GM18508 (cell line): Measurements from ENCODE around the gene ZFAND2A.

Source experiments
- ATAC-seq: cut with Tn5 transposase; IDR thresholded peaks from one replicate; pipeline ENCODE4 v1.9.1; 2021; ENCODE audit warnings: moderate number of reproducible peaks; ENCODE audit not compliant: insufficient read depth, unreplicated experiment

ZFAND2A gene

GRCh38 chr7:1111156-1111555 lies 48.8 kb downstream of the ZFAND2A start:
- ATAC-seq, result no peak

DNA sequence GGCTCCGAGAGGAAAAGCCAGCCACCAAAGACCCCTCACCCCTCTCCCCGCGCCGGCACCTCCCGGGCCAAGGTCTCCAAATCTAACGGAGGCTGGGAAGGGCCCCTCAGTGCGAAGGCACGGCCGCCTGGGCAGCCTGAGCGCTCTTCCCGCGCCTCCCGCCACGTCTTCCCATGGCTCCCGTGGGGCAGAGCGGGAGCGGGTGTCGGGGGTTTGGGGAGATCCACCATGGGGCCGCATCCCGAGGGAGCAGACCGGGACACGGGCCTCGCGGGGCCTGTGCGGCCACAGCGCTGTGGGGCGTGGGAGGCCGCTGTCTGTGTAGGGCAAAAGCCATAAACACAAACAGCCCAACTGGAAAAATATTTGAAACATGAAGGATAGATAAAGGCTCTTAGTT lies 49.6 kb downstream of the ZFAND2A start:
- ATAC-seq, result no peak

DNA sequence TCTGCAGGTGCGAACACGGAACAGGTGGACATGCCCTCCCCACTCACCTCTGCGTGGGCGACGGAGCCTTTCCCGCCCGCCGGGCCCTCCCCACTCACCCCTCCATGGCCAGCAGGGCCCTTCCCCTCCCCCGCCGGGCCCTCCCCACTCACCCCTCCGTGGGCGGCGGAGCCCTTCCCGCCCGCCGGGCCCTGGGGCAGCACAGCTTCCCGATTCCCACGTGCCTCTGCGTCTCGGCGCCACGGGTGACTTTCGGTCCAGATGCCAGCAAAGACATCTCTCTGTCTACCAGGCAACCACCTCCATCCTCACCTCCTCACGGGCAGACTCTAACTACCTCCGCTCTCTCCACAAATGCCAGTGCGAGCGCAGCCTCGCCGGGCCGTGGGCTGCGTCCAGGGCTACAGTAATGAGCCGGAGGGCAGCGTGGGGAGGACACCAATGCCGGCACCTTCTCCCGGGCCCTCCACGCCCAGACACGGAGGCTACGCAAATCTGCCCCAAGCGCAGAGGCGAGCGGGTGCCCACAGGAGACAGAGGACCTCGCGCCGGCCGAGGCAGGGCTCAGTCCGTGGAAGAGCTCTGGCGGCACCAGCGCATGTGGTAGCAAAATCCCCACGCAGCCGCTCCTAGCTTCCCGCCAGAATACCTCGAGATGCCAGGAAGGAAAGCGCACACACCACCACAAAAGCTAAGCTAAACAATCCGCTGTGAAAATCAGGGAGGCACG lies 50.2 kb downstream of the ZFAND2A start:
- no peak for ATAC-seq

- no peak for ATAC-seq
Measured at GRCh38 chr7:1108264-1108920, 51.6 kb downstream of the ZFAND2A start.

DNA sequence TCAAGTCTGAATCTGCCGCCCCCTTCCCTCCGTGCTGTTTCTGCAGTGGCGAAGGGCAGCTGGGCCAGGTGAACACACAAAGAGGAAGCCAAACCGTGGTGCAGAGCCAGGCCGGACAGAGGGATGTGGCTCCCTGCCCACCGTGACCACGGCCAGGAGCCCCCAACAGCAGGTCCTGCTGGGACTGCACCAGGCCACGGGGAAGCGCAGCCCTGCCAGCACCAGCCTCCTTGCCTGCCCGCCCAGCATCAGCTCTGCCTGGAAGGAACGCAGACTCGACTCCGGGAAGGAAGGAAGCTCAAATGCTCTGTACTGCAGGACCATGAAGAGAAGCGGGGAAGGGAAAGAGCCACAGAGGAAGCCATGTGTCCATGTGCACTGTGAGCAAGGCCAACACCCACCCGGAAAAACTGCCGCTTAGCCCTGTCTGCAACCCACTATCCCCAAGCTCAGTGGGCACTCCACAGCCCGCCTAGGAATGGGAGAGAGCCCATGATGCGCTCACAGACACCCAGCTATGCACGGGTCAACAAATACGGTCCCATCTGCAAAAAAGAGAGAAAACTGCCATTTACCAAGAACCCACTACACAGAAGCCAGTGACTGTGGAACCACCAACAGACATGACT lies 53.1 kb downstream of the ZFAND2A start:
- no peak for ATAC-seq

DNA sequence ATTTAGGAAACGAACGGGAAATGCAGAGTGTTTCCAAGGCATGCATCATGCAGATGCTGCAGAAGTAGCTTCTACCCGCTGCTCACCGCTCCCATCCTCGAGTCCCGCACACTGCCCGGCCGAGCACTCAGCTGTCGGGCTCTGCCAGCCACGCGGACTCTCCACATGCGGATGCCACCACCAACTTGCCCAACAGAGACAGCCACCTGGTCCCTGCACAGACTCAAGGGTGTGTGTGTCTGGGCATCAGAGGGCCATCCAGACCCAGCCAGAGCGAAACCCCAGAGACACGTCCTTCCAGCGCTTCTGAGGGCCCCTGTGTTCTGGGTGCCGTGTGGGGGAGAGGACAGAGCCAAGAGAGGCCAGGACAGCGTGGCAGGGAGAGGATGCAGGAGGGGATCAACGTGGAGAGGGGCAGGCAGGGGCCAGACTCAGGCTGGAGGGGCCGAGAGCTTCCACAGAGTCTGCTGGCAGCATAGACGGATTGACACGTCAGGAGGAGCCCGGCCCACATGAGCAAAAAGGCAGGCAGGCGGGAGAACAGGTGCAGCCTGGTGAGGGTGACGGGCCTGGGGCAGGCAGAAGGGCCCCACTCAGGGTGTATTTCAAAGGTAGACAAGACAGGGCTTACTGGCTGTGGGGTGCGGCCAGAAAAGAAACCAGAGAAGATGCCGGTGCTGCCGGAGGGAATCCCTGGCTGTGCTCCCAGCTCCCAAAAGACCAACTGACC lies 53.8 kb downstream of the ZFAND2A start:
- no peak for ATAC-seq

GRCh38 chr7:1105189-1105588 lies 54.8 kb downstream of the ZFAND2A start:
- ATAC-seq, result no peak

DNA sequence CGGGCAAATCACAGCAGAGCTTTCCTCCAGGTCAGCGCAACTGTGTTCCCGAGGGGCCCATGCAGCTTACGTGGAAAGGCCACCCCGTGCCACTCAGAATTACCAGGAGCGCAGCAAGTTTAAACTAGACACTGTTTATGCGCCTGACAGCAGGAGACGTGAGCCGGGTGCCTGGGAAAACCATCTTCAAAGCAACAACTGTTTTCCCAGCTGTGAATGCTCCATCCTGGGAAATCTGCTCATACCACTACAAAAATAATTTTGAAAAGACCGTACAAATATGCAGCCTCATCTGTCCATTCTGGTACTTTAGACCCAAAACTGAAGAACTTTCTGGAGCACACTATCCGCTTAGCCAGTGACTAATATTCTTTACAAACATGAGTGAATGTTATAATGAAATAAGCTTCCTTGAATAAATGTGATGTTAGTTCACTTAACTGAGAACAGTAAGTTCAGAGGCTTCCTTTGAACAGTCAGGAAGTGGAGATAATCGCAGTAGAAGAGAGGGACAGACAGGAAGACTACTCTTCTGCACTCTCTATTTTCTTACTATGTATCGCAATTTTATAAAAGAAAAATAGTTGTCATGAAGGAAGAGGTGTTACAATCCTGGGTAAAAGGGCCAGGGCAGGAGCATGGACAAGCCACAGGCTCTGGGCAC lies 55.3 kb downstream of the ZFAND2A start:
- ATAC-seq, result no peak

GRCh38 chr7:1103789-1104515 lies 56.0 kb downstream of the ZFAND2A start:
- no peak for ATAC-seq

DNA sequence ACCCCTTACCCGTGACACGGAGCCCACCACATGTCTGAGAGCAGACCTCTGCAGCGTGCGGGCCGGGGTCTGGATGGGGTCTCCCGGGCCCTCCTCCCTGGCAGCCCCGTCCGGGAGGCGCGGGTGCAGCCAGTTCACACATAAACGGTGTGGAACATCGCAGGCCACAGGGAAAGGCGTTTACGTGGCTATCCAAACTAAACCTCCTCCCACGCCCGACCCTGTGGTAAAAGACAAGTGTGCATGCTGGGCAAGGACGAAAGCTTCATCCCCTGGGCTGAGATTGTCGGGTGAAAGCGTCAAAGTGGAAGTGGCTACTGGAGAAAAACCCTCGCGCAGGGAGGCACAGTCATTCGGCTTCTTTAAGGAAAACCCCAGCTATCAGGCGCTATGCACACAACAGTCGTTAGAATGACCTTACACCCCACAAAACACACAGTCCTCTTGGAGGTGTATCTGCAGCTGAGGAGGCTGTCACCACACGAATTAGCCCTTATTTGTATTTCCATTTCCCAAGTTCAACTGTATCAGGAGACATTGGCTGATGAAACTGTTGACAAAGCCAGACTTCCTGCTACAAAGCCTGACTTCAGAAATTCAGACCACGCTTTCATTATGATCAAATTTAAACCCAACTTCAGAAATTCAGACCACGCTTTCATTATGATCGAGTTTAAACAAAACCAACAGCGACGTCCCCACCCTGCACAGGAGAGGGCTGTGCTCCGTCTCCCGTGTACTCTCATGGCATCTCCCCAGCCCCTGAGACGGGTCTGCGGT lies 56.8 kb downstream of the ZFAND2A start:
- no peak for ATAC-seq
